SK-N-SH (cell line): ENCODE data around the gene WRAP73. TPM values are rescaled to one million over a fixed set of nuclear protein-coding genes. Genes with fewer than 3 reads are reported as not detected.

Source experiments
- CTCF ChIA-PET: fragments of 300-600, 350-600 bp; formaldehyde crosslinking; extraction: SDS; loops from one replicate; lab custom pipeline; 2021; lab: Yijun Ruan, JAX
- POLR2A ChIA-PET: fragments of 350-600 bp; sonication (Branson Sonifier 250); formaldehyde crosslinking; extraction: SDS; loops from one replicate; lab custom pipeline; 2020; ENCODE audit warnings: antibody characterized with exemption, inconsistent platforms; lab: Yijun Ruan, JAX
- DNase-seq: peaks from one replicate; pipeline ENCODE4 v3.0.0; 2012
- H2AFZ ChIP-seq: fragments of 200-600 bp; sonication (generic); 2 replicates; pipeline ENCODE4 v1.8.1; 2016; ENCODE audit warnings: antibody characterized with exemption, mild to moderate bottlenecking, low read depth
- H3F3A ChIP-seq: fragments of 200-600 bp; sonication (generic); replicated peaks from 2 replicates; pipeline ENCODE3; 2016; ENCODE audit warnings: antibody characterized with exemption, mild to moderate bottlenecking; ENCODE audit not compliant: insufficient read depth
- H3K27ac ChIP-seq, 2 experiments: fragments of 200-500 bp in 1 of 2; fragments of 200-600 bp in 1 of 2; sonication (Bioruptor generic) in 1 of 2; sonication (generic), shearing (Covaris generic) in 1 of 2; 2 replicates each; pipeline versions ENCODE4 v1.5.1 to v1.6.1; 2014 to 2016; ENCODE audit warnings: low read depth in 2 of 2, inconsistent platforms in 1 of 2, low read length in 1 of 2, mild to moderate bottlenecking in 1 of 2, mixed read lengths in 1 of 2
- H3K27me3 ChIP-seq: fragments of 200-600 bp; sonication (generic), shearing (Covaris generic); 2 replicates; pipeline ENCODE4 v1.6.1; 2016; ENCODE audit warnings: mixed run types; ENCODE audit not compliant: insufficient read depth
- H3K36me3 ChIP-seq, 2 experiments: fragments of 200-500 bp in 1 of 2; fragments of 200-600 bp in 1 of 2; sonication (Bioruptor generic) in 1 of 2; sonication (generic) in 1 of 2; replicated peaks in 1 of 2; 2 replicates each; pipeline versions ENCODE3 to v1.5.1; 2014 to 2016; ENCODE audit warnings: low read length in 1 of 2, mild to moderate bottlenecking in 1 of 2; ENCODE audit not compliant: insufficient read depth in 2 of 2, control insufficient read depth in 1 of 2
- H3K4me1 ChIP-seq, 2 experiments: fragments of 200-500 bp in 1 of 2; fragments of 200-600 bp in 1 of 2; sonication (Bioruptor generic) in 1 of 2; sonication (generic), shearing (Covaris generic) in 1 of 2; 2 replicates each; pipeline versions ENCODE4 v1.5.1 to v1.6.1; 2014 to 2016; ENCODE audit warnings: low read depth in 1 of 2, low read length in 1 of 2, mixed run types in 1 of 2; ENCODE audit not compliant: insufficient read depth in 2 of 2, control insufficient read depth in 1 of 2
- H3K4me2 ChIP-seq: fragments of 200-600 bp; sonication (generic), shearing (Covaris generic); 2 replicates; pipeline ENCODE4 v1.6.1; 2017; ENCODE audit warnings: mixed run types
- H3K4me3 ChIP-seq, 2 experiments: fragments of 200-500 bp in 1 of 2; fragments of 200-600 bp in 1 of 2; sonication (Bioruptor generic) in 1 of 2; sonication (generic), shearing (Covaris generic) in 1 of 2; 2 replicates each; pipeline versions ENCODE4 v1.5.1 to v1.8.1; 2014 to 2016; ENCODE audit warnings: low read depth in 2 of 2, inconsistent platforms in 1 of 2, low read length in 1 of 2, mild to moderate bottlenecking in 1 of 2, mixed read lengths in 1 of 2, moderate library complexity in 1 of 2
- H3K79me2 ChIP-seq: fragments of 200-600 bp; sonication (generic); 2 replicates; pipeline ENCODE4 v1.8.1; 2017; ENCODE audit warnings: mild to moderate bottlenecking; ENCODE audit not compliant: insufficient read depth
- H3K9ac ChIP-seq: fragments of 200-600 bp; sonication (generic); 2 replicates; pipeline ENCODE4 v1.6.1; 2017; ENCODE audit warnings: mixed run types
- H3K9me2 ChIP-seq: fragments of 200-600 bp; sonication (generic); 2 replicates; pipeline ENCODE4 v1.6.1; 2017; ENCODE audit warnings: mixed run types
- H3K9me3 ChIP-seq: fragments of 200-600 bp; sonication (generic); 2 replicates; pipeline ENCODE4 v1.6.1; 2017; ENCODE audit warnings: mixed run types, mild to moderate bottlenecking, moderate library complexity
- H4K20me1 ChIP-seq: fragments of 200-600 bp; sonication (generic); 2 replicates; pipeline ENCODE4 v1.6.1; 2017; ENCODE audit warnings: mild to moderate bottlenecking, mixed run types; ENCODE audit not compliant: insufficient read depth
- CTCF ChIP-seq: fragments of 200-600 bp; sonication (generic); IDR thresholded peaks from 2 replicates; pipeline ENCODE4 v1.6.1; 2017; ENCODE audit warnings: antibody characterized with exemption, mild to moderate bottlenecking, moderate library complexity
- ELF1 ChIP-seq: IDR thresholded peaks from 2 replicates; pipeline ENCODE4 v1.4.0; 2012
- FOXJ3 ChIP-seq: sonication (generic); formaldehyde crosslinking; IDR thresholded peaks from 2 replicates; pipeline ENCODE4 v1.5.1; 2020; ENCODE audit warnings: mild to moderate bottlenecking, missing genetic modification reagents
- FOXM1 ChIP-seq: IDR thresholded peaks from 2 replicates; pipeline ENCODE4 v1.4.0; 2012; ENCODE audit warnings: low read depth, mild to moderate bottlenecking
- GABPA ChIP-seq: IDR thresholded peaks from 2 replicates; pipeline ENCODE4 v1.4.0; 2012; ENCODE audit warnings: low read depth, mild to moderate bottlenecking
- GATA2 ChIP-seq: sonication (generic); formaldehyde crosslinking; IDR thresholded peaks from 2 replicates; pipeline ENCODE4 v1.5.0; 2020; ENCODE audit warnings: mild to moderate bottlenecking, missing genetic modification reagents
- JUND ChIP-seq: IDR thresholded peaks from 2 replicates; pipeline ENCODE4 v1.4.0; 2012
- MAX ChIP-seq: IDR thresholded peaks from 2 replicates; pipeline ENCODE4 v1.4.0; 2012; ENCODE audit warnings: low read depth
- MEF2A ChIP-seq: IDR thresholded peaks from 2 replicates; pipeline ENCODE4 v1.4.0; 2012; ENCODE audit warnings: low read depth, borderline replicate concordance
- NFIC ChIP-seq: IDR thresholded peaks from 2 replicates; pipeline ENCODE4 v1.4.0; 2012; ENCODE audit warnings: borderline replicate concordance
- PBX3 ChIP-seq: IDR thresholded peaks from 2 replicates; pipeline ENCODE4; 2012
- RAD21 ChIP-seq: IDR thresholded peaks from 2 replicates; pipeline ENCODE4 v1.6.1; 2012; ENCODE audit warnings: mild to moderate bottlenecking, low read length
- RCOR1 ChIP-seq: fragments of 150-350 bp; IDR thresholded peaks from 2 replicates; pipeline ENCODE4 v1.6.1; 2017; ENCODE audit warnings: antibody characterized with exemption, low read length
- RFX5 ChIP-seq: IDR thresholded peaks from 2 replicates; pipeline ENCODE4 v1.6.1; 2012; ENCODE audit warnings: mild to moderate bottlenecking, improper control_type of control experiment, low read length
- RXRA ChIP-seq: IDR thresholded peaks from 2 replicates; pipeline ENCODE4 v1.4.0; 2012; ENCODE audit warnings: low read depth, mild to moderate bottlenecking, borderline replicate concordance
- SIN3A ChIP-seq: IDR thresholded peaks from 2 replicates; pipeline ENCODE4 v1.6.1; 2012; ENCODE audit warnings: low read depth, mild to moderate bottlenecking, low read length, moderate library complexity, borderline replicate concordance
- YY1 ChIP-seq: IDR thresholded peaks from 2 replicates; pipeline ENCODE4 v1.4.0; 2012; ENCODE audit warnings: low read depth, mild to moderate bottlenecking
- WGBS: methylation state at CpG from one replicate; pipeline ENCODE4 v1.1.6; 2017; ENCODE audit warnings: low lambda C conversion rate; 5-methylcytosine and 5-hydroxymethylcytosine counted together
- polyA plus RNA-seq, 3 experiments: library from polyadenylated mRNA; depleted of rRNA; stranded (reverse); fragments of >200 nt; gene quantifications; 2 replicates each; pipeline ENCODE4 v1.2.3, GENCODE V29; 2012

Gene WRAP73
- polyA plus RNA-seq, 1 of the 3 experiments (the other 2 are of a cell fraction): 61.9 TPM

- H3K9ac ChIP-seq: no peak overlapping the region
- no peak overlapping the region for H3K27ac ChIP-seq
- no peaks in the 10 kb centered on the region for H3K27me3 ChIP-seq
- peaks cover 4 to 85% of the 10 kb centered on the region in 2 experiments for H3K36me3 ChIP-seq
- no peaks in the 10 kb centered on the region for H4K20me1 ChIP-seq
- H3K4me1 ChIP-seq: no peaks in the 10 kb centered on the region
- POLR2A ChIA-PET: no interaction called here
- no peak for DNase-seq
- no peak overlapping the region for H3K4me2 ChIP-seq
- H3K9me3 ChIP-seq: no peaks in the 10 kb centered on the region
- CTCF ChIA-PET: interaction anchor here (1.2 to 1.5 kb wide), 2 partner anchors 59 to 88 kb away, joined by 3 read pairs; no protein-coding TSS in a partner anchor
- H3K4me3 ChIP-seq: no peak overlapping the region
- no peaks in the 10 kb centered on the region for H3F3A ChIP-seq
- H2AFZ ChIP-seq: no peak overlapping the region
- WGBS: 91% methylated on average over 6 of the region's 11 CpGs
- H3K9me2 ChIP-seq: no peaks in the 10 kb centered on the region
- no peaks in the 10 kb centered on the region for H3K79me2 ChIP-seq
- TF ChIP-seq JUND: no peak
- no peak for TF ChIP-seq MEF2A
- no peak for TF ChIP-seq RXRA
- no peak for TF ChIP-seq FOXM1
- TF ChIP-seq CTCF: no peak
- no peak for TF ChIP-seq MAX
- TF ChIP-seq NFIC: no peak
- no peak for TF ChIP-seq GATA2
- TF ChIP-seq SIN3A: no peak
- no peak for TF ChIP-seq GABPA
- TF ChIP-seq FOXJ3 (CRISPR knock-in tag): no peak
- TF ChIP-seq YY1: no peak
- no peak for TF ChIP-seq RAD21
- no peak for TF ChIP-seq PBX3
- TF ChIP-seq RFX5: no peak
- no peak for TF ChIP-seq ELF1
Observed at GRCh38 chr1:3636531-3636930, 13.4 kb downstream of the WRAP73 start.

- Histone ChIP-seq H3K27ac (no peak overlapping the region), H3F3A (no peaks in the 10 kb centered on the region), H2AFZ (no peak overlapping the region), H3K4me2 (no peak overlapping the region), H3K36me3 (peaks cover 4 to 83% of the 10 kb centered on the region in 2 experiments), H3K9me2 (no peaks in the 10 kb centered on the region), H3K79me2 (no peaks in the 10 kb centered on the region), H3K27me3 (no peaks in the 10 kb centered on the region), H3K9ac (no peak overlapping the region)
- 96% methylated on average over 14 of the region's 14 CpGs for WGBS
- POLR2A ChIA-PET: no interaction called here
- TF ChIP-seq RCOR1: no peak
- TF ChIP-seq, all 33 proteins: peak for 0
- Histone ChIP-seq H3K4me3 (no peak overlapping the region), H3K9me3 (no peaks in the 10 kb centered on the region), H4K20me1 (no peaks in the 10 kb centered on the region), H3K4me1 (no peaks in the 10 kb centered on the region)
- DNase-seq: no peak
- CTCF ChIA-PET: interaction anchor here (1.2 to 1.5 kb wide), 3 partner anchors 17 to 89 kb away, joined by 3 to 4 read pairs (median 3); no protein-coding TSS in a partner anchor
Observed at GRCh38 chr1:3636080-3636479, 13.8 kb downstream of the WRAP73 start.
